IMR-90 (cell line): ENCODE measurements around the gene ZNF80.

Source experiments
- BHLHE40 ChIP-seq: fragments of 150-350 bp; IDR thresholded peaks from 2 replicates; pipeline ENCODE4 v1.6.1; 2016; ENCODE audit warnings: mild to moderate bottlenecking, low read depth, low read length
- CEBPB ChIP-seq: IDR thresholded peaks from 2 replicates; pipeline ENCODE4 v1.6.1; 2012; ENCODE audit warnings: low read depth, low read length, improper control_type of control experiment
- CHD1 ChIP-seq: IDR thresholded peaks from 2 replicates; pipeline ENCODE4 v1.6.1; 2012; ENCODE audit warnings: low read depth, low read length, improper control_type of control experiment
- CTCF ChIP-seq: conservative IDR thresholded peaks from 2 replicates; pipeline ENCODE4 v1.5.1; 2012; ENCODE audit warnings: mild to moderate bottlenecking, low read depth, low read length, improper control_type of control experiment
- MAFK ChIP-seq: IDR thresholded peaks from 2 replicates; pipeline ENCODE4 v1.6.1; 2012; ENCODE audit warnings: low read depth, low read length, improper control_type of control experiment
- MAZ ChIP-seq: IDR thresholded peaks from 2 replicates; pipeline ENCODE4 v1.6.1; 2012; ENCODE audit warnings: low read depth, mild to moderate bottlenecking, low read length, improper control_type of control experiment, moderate library complexity, borderline replicate concordance
- MXI1 ChIP-seq: IDR thresholded peaks from 2 replicates; pipeline ENCODE4 v1.6.1; 2012; ENCODE audit warnings: low read depth, mild to moderate bottlenecking, low read length, moderate library complexity, borderline replicate concordance
- NFE2L2 ChIP-seq: fragments of 150-350 bp; IDR thresholded peaks from 2 replicates; pipeline ENCODE4 v1.6.1; 2016; ENCODE audit warnings: low read depth, mild to moderate bottlenecking, low read length
- POLR2A ChIP-seq: IDR thresholded peaks from 2 replicates; pipeline ENCODE4 v1.6.1; 2012; ENCODE audit warnings: mild to moderate bottlenecking, low read depth, low read length
- RAD21 ChIP-seq: IDR thresholded peaks from 2 replicates; pipeline ENCODE4 v1.6.1; 2012; ENCODE audit warnings: low read length, improper control_type of control experiment
- TF ChIP-seq, protein P1 (sequence below): fragments of 150-350 bp; IDR thresholded peaks from 2 replicates; pipeline ENCODE4 v1.6.1; 2017; ENCODE audit warnings: mild to moderate bottlenecking, antibody characterized with exemption, low read length, low read depth

- TF ChIP-seq CTCF (no peak), POLR2A (no peak), MAFK (no peak), BHLHE40 (no peak), CHD1 (no peak), MAZ (no peak), CEBPB (no peak), NFE2L2 (no peak), MXI1 (no peak), RAD21 (no peak)
- TF ChIP-seq, protein P1, sequence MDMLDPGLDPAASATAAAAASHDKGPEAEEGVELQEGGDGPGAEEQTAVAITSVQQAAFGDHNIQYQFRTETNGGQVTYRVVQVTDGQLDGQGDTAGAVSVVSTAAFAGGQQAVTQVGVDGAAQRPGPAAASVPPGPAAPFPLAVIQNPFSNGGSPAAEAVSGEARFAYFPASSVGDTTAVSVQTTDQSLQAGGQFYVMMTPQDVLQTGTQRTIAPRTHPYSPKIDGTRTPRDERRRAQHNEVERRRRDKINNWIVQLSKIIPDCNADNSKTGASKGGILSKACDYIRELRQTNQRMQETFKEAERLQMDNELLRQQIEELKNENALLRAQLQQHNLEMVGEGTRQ, result no peak
These were observed 20.1 kb downstream of the ZNF80 start for GRCh38 chr3:114217266-114217665.
